HEK293T (cell line): ENCODE measurements around the gene MIPEP.

Experiments used
- CTCF ChIA-PET: fragments of 350-600 bp; formaldehyde crosslinking; extraction: SDS; loops from one replicate; lab custom pipeline; 2021; ENCODE audit warnings: antibody characterized with exemption, inconsistent platforms; lab: Yijun Ruan, JAX
- POLR2A ChIA-PET: fragments of 350-600 bp; formaldehyde crosslinking; extraction: SDS; loops from one replicate; lab custom pipeline; 2020; ENCODE audit warnings: antibody characterized with exemption, inconsistent platforms; lab: Yijun Ruan, JAX
- DNase-seq: peaks from one replicate; pipeline ENCODE4 v3.0.0; 2012; ENCODE audit warnings: mixed read lengths; ENCODE audit errors: extremely low spot score
- ARNT ChIP-seq: fragments of 450-650 bp; IDR thresholded peaks from 2 replicates; pipeline ENCODE4 v1.6.1; 2017; ENCODE audit warnings: mild to moderate bottlenecking
- BHLHE40 ChIP-seq: fragments of 450-650 bp; IDR thresholded peaks from 2 replicates; pipeline ENCODE4 v1.6.1; 2016; ENCODE audit warnings: mild to moderate bottlenecking, moderate library complexity, borderline replicate concordance
- CTBP1 ChIP-seq: fragments of 450-650 bp; IDR thresholded peaks from 2 replicates; pipeline ENCODE4 v1.6.1; 2016; ENCODE audit warnings: borderline replicate concordance
- ELF4 ChIP-seq: fragments of 450-650 bp; IDR thresholded peaks from 2 replicates; pipeline ENCODE4 v1.6.1; 2017; ENCODE audit warnings: antibody characterized with exemption
- FOXA1 ChIP-seq: fragments of 450-650 bp; IDR thresholded peaks from 2 replicates; pipeline ENCODE4 v1.6.1; 2016; ENCODE audit warnings: mild to moderate bottlenecking
- FOXK2 ChIP-seq: fragments of 450-650 bp; IDR thresholded peaks from 2 replicates; pipeline ENCODE4 v1.6.1; 2016; ENCODE audit warnings: mild to moderate bottlenecking
- FOXM1 ChIP-seq: fragments of 450-650 bp; IDR thresholded peaks from 2 replicates; pipeline ENCODE4 v1.6.1; 2017; ENCODE audit warnings: mild to moderate bottlenecking, borderline replicate concordance
- HDGF ChIP-seq: fragments of 450-650 bp; IDR thresholded peaks from 2 replicates; pipeline ENCODE4 v1.6.1; 2017; ENCODE audit warnings: antibody characterized with exemption, borderline replicate concordance
- L3MBTL2 ChIP-seq: fragments of 450-650 bp; conservative IDR thresholded peaks from 2 replicates; pipeline ENCODE4 v1.6.1; 2016; ENCODE audit warnings: mild to moderate bottlenecking
- LEF1 ChIP-seq: fragments of 450-650 bp; IDR thresholded peaks from 2 replicates; pipeline ENCODE4 v1.6.1; 2017; ENCODE audit warnings: mild to moderate bottlenecking, borderline replicate concordance
- NFRKB ChIP-seq: fragments of 450-650 bp; IDR thresholded peaks from 2 replicates; pipeline ENCODE4 v1.6.1; 2016; ENCODE audit warnings: mild to moderate bottlenecking, moderate library complexity
- SP1 ChIP-seq: fragments of 450-650 bp; IDR thresholded peaks from 2 replicates; pipeline ENCODE4 v1.6.1; 2017
- SUZ12 ChIP-seq: fragments of 450-650 bp; IDR thresholded peaks from 2 replicates; pipeline ENCODE4 v1.6.1; 2016; ENCODE audit warnings: mild to moderate bottlenecking
- TARDBP ChIP-seq: fragments of 450-650 bp; IDR thresholded peaks from 2 replicates; pipeline ENCODE4 v1.6.1; 2016
- ZNF384 ChIP-seq: fragments of 450-650 bp; IDR thresholded peaks from 2 replicates; pipeline ENCODE4 v1.6.1; 2016
- TF ChIP-seq, protein P1 (sequence below): fragments of 450-650 bp; IDR thresholded peaks from 2 replicates; pipeline ENCODE4 v1.6.1; 2016

MIPEP gene

DNA sequence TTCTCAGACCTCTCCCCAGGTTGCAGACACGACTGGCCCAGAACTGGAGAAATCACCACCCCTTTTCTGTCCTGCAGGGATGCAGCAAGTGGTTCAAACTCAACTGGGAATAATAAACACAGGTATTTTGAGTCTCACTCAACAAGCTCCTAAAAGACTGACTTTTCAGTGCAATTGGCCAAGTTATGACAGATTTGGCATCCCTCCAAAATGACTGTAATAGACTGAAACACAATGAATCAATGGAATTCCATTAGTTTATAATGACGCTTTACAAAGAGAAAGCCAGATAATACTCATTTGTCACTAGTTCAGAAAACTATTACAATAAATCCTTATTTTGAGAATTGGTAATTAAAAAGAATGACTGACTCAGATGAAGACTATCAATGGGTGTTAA is 38.1 kb downstream of the MIPEP start:
- no peak for DNase-seq
- CTCF ChIA-PET = no interaction called here
- TF ChIP-seq, protein P1, sequence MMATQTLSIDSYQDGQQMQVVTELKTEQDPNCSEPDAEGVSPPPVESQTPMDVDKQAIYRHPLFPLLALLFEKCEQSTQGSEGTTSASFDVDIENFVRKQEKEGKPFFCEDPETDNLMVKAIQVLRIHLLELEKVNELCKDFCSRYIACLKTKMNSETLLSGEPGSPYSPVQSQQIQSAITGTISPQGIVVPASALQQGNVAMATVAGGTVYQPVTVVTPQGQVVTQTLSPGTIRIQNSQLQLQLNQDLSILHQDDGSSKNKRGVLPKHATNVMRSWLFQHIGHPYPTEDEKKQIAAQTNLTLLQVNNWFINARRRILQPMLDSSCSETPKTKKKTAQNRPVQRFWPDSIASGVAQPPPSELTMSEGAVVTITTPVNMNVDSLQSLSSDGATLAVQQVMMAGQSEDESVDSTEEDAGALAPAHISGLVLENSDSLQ = no peak
- TF ChIP-seq ELF4 = no peak
- TF ChIP-seq NFRKB = no peak
- TF ChIP-seq ARNT = no peak
- no peak for TF ChIP-seq FOXK2
- no peak for TF ChIP-seq SP1
- no peak for TF ChIP-seq SUZ12
- no peak for TF ChIP-seq L3MBTL2
- no peak for TF ChIP-seq FOXA1
- no peak for TF ChIP-seq BHLHE40
- no peak for TF ChIP-seq FOXM1
- no peak for TF ChIP-seq ZNF384
- POLR2A ChIA-PET = no interaction called here

DNA sequence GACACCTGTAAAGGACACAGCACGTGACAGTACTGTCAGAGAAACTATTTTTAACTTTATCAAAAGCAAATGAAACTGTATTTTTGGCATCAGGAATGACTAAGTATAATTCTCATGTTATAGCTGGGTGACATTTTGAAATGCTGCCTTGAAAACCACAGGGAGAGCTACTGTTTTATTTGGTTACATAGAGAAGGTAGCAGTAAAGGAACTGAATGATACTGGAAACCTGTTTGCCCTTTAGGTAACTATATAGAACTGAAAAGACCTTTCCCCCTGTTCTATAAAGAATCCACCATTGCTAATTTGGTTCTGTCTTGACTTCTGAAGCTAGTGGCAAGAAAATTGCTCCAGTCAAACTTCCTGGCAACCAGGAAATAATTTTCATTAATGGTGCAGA is 39.1 kb downstream of the MIPEP start:
- DNase-seq = no peak
- ChIA-PET CTCF (no interaction called here), POLR2A (no interaction called here)
- TF ChIP-seq HDGF (no peak), BHLHE40 (no peak), FOXK2 (no peak), ZNF384 (no peak)

DNA sequence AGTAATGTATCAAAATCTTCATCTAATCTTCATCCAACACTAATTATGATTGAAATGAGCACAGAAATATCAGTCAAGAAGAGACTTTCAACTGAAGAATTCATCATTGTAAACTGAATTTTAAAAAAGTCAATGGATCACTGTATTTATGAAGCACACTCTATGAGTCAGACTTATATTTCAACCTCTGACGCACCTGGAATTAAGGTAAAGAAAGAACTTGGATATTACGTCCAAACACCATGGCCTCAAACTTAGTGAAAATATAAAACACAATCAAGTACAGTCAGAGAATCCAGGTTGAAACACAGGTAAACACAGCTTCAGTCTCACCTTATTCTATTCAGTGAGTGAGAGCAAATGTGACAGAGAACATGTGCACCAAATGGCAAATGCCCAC is 39.5 kb downstream of the MIPEP start:
- ChIA-PET CTCF (no interaction called here), POLR2A (no interaction called here)
- DNase-seq = no peak
- no peak for TF ChIP-seq BHLHE40
- no peak for TF ChIP-seq TARDBP
- no peak for TF ChIP-seq FOXM1
- no peak for TF ChIP-seq L3MBTL2
- TF ChIP-seq NFRKB = no peak
- TF ChIP-seq HDGF = no peak
- no peak for TF ChIP-seq CTBP1
- TF ChIP-seq, protein P1 = no peak
- no peak for TF ChIP-seq LEF1
- TF ChIP-seq SP1 = no peak

DNA sequence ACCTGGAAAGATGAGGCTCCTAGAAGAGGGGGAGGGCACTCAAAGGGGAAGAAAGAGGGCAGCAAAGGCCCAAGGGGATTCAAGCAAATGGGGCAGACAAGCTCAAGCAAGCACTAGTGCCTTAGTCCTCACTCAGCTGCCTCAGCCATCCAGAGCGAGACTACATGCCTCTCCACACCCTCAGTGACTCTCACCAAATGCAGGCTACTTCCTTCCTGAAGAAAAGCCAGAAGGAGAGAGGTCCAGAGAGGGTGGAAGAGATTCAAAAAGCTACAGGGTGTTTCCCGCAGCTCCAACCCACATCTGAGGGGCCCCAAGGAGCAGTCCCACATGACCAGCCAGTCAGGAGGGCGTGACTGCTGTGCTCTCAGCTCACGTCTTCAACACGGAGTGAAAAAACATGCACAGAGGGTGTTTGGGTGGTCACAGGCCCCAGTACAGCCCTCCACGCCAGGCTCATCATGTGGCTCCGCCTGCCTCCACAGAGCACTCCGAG is 40.5 kb downstream of the MIPEP start:
- ChIA-PET POLR2A (no interaction called here), CTCF (no interaction called here)
- no peak for DNase-seq
- no peak for TF ChIP-seq FOXM1
- no peak for TF ChIP-seq ARNT
- TF ChIP-seq ELF4 = no peak
- TF ChIP-seq SP1 = no peak
- no peak for TF ChIP-seq CTBP1
- TF ChIP-seq LEF1 = no peak
- TF ChIP-seq SUZ12 = no peak
- TF ChIP-seq ZNF384 = no peak
- TF ChIP-seq L3MBTL2 = no peak

DNA sequence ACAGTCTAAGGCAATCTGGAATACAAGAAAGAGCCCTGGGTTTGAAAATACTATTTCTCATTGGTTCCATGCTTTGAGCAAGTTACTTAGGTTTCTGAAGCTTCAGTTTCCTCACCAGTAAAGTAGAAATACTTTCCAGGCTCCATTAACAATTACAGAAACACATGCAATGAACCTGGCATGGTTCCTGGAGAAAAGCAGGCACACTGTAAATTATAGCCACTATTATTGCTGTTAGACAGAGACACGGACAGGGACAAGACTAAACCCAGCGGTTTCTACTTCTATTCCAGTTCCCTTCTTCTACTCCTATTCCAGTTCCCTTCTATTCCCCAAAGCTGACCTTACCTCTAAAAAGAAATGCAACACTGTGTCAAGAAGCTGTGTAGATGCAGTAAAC is 41.2 kb downstream of the MIPEP start:
- POLR2A ChIA-PET = no interaction called here

DNA sequence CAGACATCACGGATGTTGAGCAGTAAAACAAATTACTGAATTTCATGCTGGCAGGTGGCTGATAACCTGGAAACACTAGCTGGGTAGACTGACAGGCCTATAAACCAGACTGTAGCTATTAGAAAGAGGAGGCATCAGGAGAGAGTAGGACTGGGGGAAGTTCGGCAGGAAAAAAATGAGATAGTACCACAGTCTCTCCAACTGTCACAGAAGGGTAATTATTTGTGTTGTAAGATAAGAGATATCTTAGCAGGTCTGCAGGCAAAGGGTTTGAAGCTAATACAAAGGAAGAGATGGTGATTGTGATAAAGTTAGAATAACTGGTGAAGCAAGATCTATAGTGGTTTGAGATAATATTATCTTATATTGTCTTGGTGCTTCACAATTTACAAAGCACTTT is 41.7 kb downstream of the MIPEP start:
- POLR2A ChIA-PET = no interaction called here
- DNase-seq = no peak
- CTCF ChIA-PET = interaction anchor here (0.5 kb wide), 1 partner anchor 140 kb away, joined by 5 read pairs; no protein-coding TSS in a partner anchor
- TF ChIP-seq FOXK2 = no peak
- TF ChIP-seq SP1 = no peak
- TF ChIP-seq NFRKB = no peak
- no peak for TF ChIP-seq TARDBP
- no peak for TF ChIP-seq ELF4
- TF ChIP-seq ZNF384 = no peak
- TF ChIP-seq, protein P1 = no peak
- no peak for TF ChIP-seq SUZ12
- TF ChIP-seq HDGF = no peak
- no peak for TF ChIP-seq ARNT
- no peak for TF ChIP-seq BHLHE40
- TF ChIP-seq L3MBTL2 = no peak
- no peak for TF ChIP-seq LEF1

More for the DNA sequence above, 41.2 kb downstream of the MIPEP start:
- CTCF ChIA-PET = no interaction called here
- no peak for DNase-seq
- no peak for TF ChIP-seq SP1
- no peak for TF ChIP-seq FOXM1

DNA sequence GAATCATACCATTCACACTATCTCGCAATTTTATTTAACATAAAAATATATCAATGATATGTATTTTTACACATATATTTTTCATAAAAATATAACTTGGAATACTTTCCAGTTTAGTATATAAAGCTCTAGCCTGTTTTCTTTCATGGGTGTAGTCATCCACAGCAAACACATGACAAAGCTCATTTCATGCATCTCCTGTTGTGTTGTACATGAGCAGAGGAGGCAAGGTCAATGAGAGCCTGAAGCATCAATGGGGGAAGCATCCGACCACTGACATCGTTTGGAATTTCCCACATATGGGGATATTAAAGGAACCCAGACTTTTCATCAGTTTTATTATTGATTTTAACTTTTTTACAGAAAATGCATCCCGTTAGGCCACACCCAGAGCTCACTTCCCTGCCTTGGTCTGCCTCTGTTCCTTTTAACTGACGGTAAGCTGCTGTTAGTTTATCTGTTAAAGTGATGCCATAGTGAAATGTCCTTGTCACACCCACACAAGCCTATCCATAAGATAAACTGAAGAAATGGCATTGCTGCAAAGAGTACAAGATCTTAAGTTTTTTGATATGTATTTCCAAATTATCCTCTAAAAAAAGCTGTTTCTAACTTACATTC is 44.0 kb downstream of the MIPEP start:
- TF ChIP-seq FOXA1 (no peak), NFRKB (no peak), LEF1 (no peak), FOXK2 (no peak), TARDBP (no peak), ZNF384 (no peak)
- ChIA-PET CTCF (no interaction called here), POLR2A (no interaction called here)
- DNase-seq = no peak
